Measurements from ENCODE around the gene FICD.

Gene FICD

DNA sequence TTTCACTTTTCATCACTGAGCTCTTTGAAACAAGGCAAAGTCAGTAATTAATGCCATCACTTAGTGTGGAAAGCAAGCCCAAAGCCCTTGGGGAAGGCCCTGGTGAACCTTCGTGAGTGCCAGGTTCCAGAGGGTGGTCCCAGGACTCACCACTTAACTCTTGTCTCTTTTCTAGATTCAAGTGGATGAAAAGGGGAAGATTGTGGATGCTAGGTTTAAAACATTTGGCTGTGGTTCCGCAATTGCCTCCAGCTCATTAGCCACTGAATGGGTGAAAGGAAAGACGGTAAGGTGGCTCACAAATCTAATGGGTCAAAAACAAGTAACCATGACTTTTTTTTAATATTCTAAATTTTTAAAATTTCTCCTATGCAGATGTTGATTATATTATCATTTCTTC is 50.1 kb downstream of the FICD start:
- TF ChIP-seq FOXM1 (IDR thresholded peaks at IDR 0.05; ENCODE audit: borderline replicate concordance, low read depth) = no peak
- no peak for TF ChIP-seq EP300 (IDR thresholded peaks at IDR 0.05; ENCODE audit: borderline replicate concordance)
- no peak for TF ChIP-seq CREB1 (IDR thresholded peaks at IDR 0.05; ENCODE audit: low read depth)
- TF ChIP-seq, protein P1, sequence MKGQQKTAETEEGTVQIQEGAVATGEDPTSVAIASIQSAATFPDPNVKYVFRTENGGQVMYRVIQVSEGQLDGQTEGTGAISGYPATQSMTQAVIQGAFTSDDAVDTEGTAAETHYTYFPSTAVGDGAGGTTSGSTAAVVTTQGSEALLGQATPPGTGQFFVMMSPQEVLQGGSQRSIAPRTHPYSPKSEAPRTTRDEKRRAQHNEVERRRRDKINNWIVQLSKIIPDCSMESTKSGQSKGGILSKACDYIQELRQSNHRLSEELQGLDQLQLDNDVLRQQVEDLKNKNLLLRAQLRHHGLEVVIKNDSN (IDR thresholded peaks at IDR 0.05) = no peak
- TF ChIP-seq TEAD4 (IDR thresholded peaks at IDR 0.05) = no peak
- no peak for TF ChIP-seq EGR1 (IDR thresholded peaks at IDR 0.05)
- no peak for TF ChIP-seq ZBTB7A (IDR thresholded peaks at IDR 0.05; ENCODE audit: low read depth)
- TF ChIP-seq TAF1 (IDR thresholded peaks at IDR 0.05; ENCODE audit: low read depth) = no peak
- TF ChIP-seq CEBPB (IDR thresholded peaks at IDR 0.05) = no peak
- TF ChIP-seq TCF12 (IDR thresholded peaks at IDR 0.05; ENCODE audit: low read depth) = no peak
- TF ChIP-seq RAD21 (IDR thresholded peaks at IDR 0.05; ENCODE audit: low read depth) = no peak
- TF ChIP-seq NFIC (IDR thresholded peaks at IDR 0.05) = no peak
- TF ChIP-seq YY1 (IDR thresholded peaks at IDR 0.05; ENCODE audit: low read depth) = no peak

DNA sequence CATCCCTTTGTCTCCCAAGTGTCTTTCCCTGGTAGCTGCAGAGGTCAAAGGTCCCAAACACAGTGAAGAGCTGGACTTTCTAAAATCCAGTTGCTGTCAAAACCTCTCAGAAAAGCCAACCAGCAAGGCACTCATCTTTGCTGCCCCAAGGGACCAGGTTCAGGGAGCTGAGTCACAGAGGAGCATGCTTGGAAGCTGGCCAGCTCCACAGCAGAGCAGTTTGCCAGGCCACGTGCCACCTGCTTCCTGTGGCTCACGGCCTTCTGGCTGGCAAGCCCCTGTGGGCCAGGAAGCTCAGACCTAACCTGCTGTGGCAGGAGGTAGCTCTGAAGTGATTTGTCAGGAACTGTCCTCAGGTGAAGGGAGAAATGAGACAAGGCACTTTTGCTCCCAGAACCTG is 50.9 kb downstream of the FICD start:
- TF ChIP-seq, protein P1 (IDR thresholded peaks at IDR 0.05) = peak; percentile 91
- TF ChIP-seq, protein P2, sequence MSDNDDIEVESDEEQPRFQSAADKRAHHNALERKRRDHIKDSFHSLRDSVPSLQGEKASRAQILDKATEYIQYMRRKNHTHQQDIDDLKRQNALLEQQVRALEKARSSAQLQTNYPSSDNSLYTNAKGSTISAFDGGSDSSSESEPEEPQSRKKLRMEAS (IDR thresholded peaks at IDR 0.05) = peak; percentile 92
- no peak for TF ChIP-seq EP300 (IDR thresholded peaks at IDR 0.05; ENCODE audit: borderline replicate concordance)
- peak; percentile 22; the same call in 1 of the 2 replicates for TF ChIP-seq TCF12 (IDR thresholded peaks at IDR 0.05; ENCODE audit: low read depth)
- peak; percentile 91 for TF ChIP-seq NFIC (IDR thresholded peaks at IDR 0.05)
- no peak for TF ChIP-seq YY1 (IDR thresholded peaks at IDR 0.05; ENCODE audit: low read depth)

DNA sequence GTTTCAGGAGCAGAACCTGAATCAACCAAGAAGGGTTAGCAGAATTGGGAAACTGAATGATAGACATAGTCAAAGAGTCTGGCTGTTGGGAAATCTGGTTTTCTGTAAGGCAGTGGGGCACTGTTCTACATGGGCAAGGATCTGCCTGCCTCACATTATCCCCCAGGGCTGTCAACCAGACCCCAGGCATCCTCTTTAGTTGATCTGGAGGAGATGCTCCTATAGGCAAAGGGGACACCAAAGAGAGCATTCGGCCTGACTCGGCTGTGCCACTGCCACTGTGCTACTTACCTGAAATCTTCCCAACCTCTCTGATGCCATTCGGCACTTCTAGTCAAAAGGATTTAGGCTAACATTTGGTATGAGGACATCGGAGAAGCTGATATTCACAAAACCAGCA is 51.4 kb downstream of the FICD start:
- TF ChIP-seq, protein P1 (IDR thresholded peaks at IDR 0.05) = no peak
- TF ChIP-seq FOXM1 (IDR thresholded peaks at IDR 0.05; ENCODE audit: borderline replicate concordance, low read depth) (no peak), NFIC (IDR thresholded peaks at IDR 0.05) (no peak)

DNA sequence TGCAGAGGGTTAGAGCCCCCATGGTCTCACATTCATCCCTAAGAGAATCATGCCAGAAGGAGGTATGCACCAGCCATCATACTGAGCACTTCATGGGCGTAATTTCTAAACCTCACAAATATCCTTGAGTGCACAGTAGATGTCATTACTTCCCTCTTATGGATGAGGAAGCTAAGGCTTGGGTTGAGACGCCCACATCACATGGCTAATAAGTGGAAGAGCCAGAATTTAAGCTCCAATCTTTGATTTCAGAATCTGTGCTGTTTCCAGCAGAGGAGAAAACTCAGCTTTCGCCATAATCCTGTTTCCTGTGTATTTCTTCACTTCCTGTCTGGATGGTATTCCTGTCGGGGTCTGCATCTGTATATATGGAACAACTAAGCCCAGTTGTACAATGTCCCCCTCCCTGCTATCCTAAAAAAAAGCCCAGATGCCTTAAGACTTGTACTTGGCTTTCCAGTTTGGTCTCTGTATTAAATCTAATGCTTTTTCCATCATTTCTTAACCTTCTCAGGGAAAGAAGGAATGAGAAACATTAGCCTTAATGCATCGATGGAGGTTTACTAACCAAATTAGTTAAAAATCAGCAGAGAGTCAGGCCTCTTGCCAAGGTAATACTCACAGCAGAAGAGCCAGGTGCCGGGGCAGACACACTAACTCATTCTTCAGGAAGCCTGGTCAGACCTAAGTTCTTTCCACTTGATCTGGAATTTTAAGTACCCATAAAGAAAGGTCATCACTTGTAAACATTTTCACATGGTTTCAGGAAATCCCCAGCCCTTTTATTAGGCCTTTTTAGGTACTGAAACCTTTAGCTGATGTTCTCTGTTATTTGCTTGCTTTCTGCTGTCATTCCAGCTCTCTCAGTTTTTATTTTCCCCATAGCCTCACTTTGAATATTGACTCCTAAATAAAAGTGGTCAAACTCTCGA is 52.6 kb downstream of the FICD start:
- TF ChIP-seq, protein P3, sequence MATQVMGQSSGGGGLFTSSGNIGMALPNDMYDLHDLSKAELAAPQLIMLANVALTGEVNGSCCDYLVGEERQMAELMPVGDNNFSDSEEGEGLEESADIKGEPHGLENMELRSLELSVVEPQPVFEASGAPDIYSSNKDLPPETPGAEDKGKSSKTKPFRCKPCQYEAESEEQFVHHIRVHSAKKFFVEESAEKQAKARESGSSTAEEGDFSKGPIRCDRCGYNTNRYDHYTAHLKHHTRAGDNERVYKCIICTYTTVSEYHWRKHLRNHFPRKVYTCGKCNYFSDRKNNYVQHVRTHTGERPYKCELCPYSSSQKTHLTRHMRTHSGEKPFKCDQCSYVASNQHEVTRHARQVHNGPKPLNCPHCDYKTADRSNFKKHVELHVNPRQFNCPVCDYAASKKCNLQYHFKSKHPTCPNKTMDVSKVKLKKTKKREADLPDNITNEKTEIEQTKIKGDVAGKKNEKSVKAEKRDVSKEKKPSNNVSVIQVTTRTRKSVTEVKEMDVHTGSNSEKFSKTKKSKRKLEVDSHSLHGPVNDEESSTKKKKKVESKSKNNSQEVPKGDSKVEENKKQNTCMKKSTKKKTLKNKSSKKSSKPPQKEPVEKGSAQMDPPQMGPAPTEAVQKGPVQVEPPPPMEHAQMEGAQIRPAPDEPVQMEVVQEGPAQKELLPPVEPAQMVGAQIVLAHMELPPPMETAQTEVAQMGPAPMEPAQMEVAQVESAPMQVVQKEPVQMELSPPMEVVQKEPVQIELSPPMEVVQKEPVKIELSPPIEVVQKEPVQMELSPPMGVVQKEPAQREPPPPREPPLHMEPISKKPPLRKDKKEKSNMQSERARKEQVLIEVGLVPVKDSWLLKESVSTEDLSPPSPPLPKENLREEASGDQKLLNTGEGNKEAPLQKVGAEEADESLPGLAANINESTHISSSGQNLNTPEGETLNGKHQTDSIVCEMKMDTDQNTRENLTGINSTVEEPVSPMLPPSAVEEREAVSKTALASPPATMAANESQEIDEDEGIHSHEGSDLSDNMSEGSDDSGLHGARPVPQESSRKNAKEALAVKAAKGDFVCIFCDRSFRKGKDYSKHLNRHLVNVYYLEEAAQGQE (IDR thresholded peaks at IDR 0.05; ENCODE audit: low read depth) = no peak
- TF ChIP-seq, protein P2 (IDR thresholded peaks at IDR 0.05) = no peak
- TF ChIP-seq TCF12 (IDR thresholded peaks at IDR 0.05; ENCODE audit: low read depth) (no peak), CEBPB (IDR thresholded peaks at IDR 0.05) (no peak), EP300 (IDR thresholded peaks at IDR 0.05; ENCODE audit: borderline replicate concordance) (no peak), CREB1 (IDR thresholded peaks at IDR 0.05; ENCODE audit: low read depth) (no peak), TAF1 (IDR thresholded peaks at IDR 0.05; ENCODE audit: low read depth) (no peak), NFIC (IDR thresholded peaks at IDR 0.05) (no peak), RAD21 (IDR thresholded peaks at IDR 0.05; ENCODE audit: low read depth) (no peak), ZBTB7A (IDR thresholded peaks at IDR 0.05; ENCODE audit: low read depth) (no peak)
- TF ChIP-seq, protein P1 (IDR thresholded peaks at IDR 0.05) = no peak

DNA sequence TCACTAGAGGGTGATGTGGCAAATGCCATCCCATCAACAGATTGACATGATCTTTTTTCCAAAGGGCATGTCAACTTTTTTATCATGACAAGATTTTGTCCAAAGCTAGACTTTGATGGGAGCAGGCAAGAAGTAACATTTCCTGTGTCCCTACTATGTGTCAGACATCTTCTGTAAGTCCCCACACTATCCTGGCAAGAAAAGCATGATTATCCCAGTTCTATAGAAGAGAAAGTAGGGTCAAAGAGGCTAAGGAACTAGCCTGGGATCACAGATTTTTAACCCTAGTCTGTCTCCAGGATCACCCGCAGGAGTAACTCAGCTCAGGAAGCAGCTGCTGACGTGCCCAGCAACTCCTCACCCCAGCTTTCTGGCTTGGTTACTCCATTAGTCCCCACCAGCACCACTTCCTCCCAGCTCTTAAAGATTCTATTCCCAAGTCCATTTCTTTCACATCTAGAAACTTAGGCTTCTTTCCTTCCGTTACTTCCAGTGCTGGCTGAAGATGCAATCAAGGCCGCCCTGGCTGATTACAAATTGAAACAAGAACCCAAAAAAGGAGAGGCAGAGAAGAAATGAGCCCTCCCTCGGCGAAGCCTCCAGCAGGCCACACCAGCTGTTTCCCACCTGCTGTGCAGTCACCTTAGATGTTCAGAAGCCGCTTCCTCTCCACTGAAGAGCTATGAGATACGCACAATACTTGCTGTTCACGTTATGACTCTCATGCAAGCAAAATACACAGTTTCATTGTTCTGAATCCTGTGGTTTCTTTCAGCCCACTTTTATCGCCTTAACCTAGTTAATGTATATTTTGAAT is 53.5 kb downstream of the FICD start:
- TF ChIP-seq FOXM1 (IDR thresholded peaks at IDR 0.05; ENCODE audit: borderline replicate concordance, low read depth) (no peak), TEAD4 (IDR thresholded peaks at IDR 0.05) (no peak), TAF1 (IDR thresholded peaks at IDR 0.05; ENCODE audit: low read depth) (no peak), CEBPB (IDR thresholded peaks at IDR 0.05) (no peak)

All from Ishikawa (cell line).